Measurements from ENCODE around the gene DLK2.
"Not testable (repeated sequence)": the region's sequence is repeated elsewhere in the genome, so short reads cannot be mapped to it uniquely, and the experiment has no call there.

- TF ChIP-seq CTCF (conservative IDR thresholded peaks at IDR 0.05; ENCODE audit: low read length); EZH2phosphoT487 (IDR thresholded peaks at IDR 0.05; ENCODE audit: borderline replicate concordance, low read depth, low read length): not testable (repeated sequence)
Observed at GRCh38 chr6:43467265-43467664, 11.9 kb upstream of the DLK2 start.

Data from OCI-LY7 (cell line).